ENCODE measurements around the gene TAF4B.
"Not testable (repeated sequence)": the region's sequence is repeated elsewhere in the genome, so short reads cannot be mapped to it uniquely, and the experiment has no call there.

TAF4B gene

GRCh38 chr18:26381555-26381954, 155.3 kb downstream of the TAF4B start:
- not testable (repeated sequence) for H3K27ac ChIP-seq (ENCODE audit: low read depth, low read length); H3K36me3 ChIP-seq (ENCODE audit: control insufficient read depth, insufficient read depth, low read length); H3K9me3 ChIP-seq (ENCODE audit: control insufficient read depth, insufficient read depth, low read length); H3K27me3 ChIP-seq (ENCODE audit: control insufficient read depth, insufficient read depth, low read length); H3K4me3 ChIP-seq (ENCODE audit: low read depth, low read length); H3K4me1 ChIP-seq (ENCODE audit: control insufficient read depth, insufficient read depth, low read length); H3K9ac ChIP-seq (ENCODE audit: low read depth, low read length)

GRCh38 chr18:26383454-26384270, 157.4 kb downstream of the TAF4B start:
- no peak overlapping the region for H3K4me3 ChIP-seq (ENCODE audit: low read depth, low read length)
- H3K9ac ChIP-seq (ENCODE audit: low read depth, low read length) = no peak overlapping the region
- no peaks in the 10 kb centered on the region; the same call in none of the 2 replicates for H3K4me1 ChIP-seq (ENCODE audit: control insufficient read depth, insufficient read depth, low read length)
- no peak overlapping the region for H3K27ac ChIP-seq (ENCODE audit: low read depth, low read length)
- H3K27me3 ChIP-seq (ENCODE audit: control insufficient read depth, insufficient read depth, low read length) = no peaks in the 10 kb centered on the region
- H3K9me3 ChIP-seq (ENCODE audit: control insufficient read depth, insufficient read depth, low read length) = no peaks in the 10 kb centered on the region
- no peaks in the 10 kb centered on the region for H3K36me3 ChIP-seq (ENCODE audit: control insufficient read depth, insufficient read depth, low read length)

DNA sequence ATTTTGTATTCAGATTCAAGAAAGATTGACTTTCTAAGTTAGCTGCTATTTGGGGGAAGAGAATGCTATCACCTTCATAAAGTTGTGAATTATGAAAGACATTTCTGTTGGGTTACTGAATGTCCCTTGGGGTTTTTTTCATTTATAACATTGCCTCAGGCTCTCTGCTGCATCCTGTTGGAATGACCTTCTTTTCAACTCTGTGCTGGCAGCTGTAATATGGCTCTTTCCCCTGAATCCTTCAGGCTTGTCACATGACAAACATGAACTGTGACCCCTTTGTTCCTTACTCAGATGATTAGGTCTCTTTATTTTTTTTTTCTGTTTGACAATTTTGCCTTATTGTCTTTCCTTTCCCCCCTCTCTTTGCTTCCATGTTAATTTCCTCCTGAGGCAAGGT, 159.8 kb downstream of the TAF4B start:
- Histone ChIP-seq H3K9ac (ENCODE audit: low read depth, low read length) (no peak overlapping the region), H3K9me3 (ENCODE audit: control insufficient read depth, insufficient read depth, low read length) (no peaks in the 10 kb centered on the region), H3K36me3 (ENCODE audit: control insufficient read depth, insufficient read depth, low read length) (peaks cover 14% of the 10 kb centered on the region; the same call in 1 of the 2 replicates), H3K4me1 (ENCODE audit: control insufficient read depth, insufficient read depth, low read length) (no peaks in the 10 kb centered on the region; the same call in none of the 2 replicates), H3K27me3 (ENCODE audit: control insufficient read depth, insufficient read depth, low read length) (no peaks in the 10 kb centered on the region), H3K27ac (ENCODE audit: low read depth, low read length) (no peak overlapping the region), H3K4me3 (ENCODE audit: low read depth, low read length) (no peak overlapping the region)

DNA sequence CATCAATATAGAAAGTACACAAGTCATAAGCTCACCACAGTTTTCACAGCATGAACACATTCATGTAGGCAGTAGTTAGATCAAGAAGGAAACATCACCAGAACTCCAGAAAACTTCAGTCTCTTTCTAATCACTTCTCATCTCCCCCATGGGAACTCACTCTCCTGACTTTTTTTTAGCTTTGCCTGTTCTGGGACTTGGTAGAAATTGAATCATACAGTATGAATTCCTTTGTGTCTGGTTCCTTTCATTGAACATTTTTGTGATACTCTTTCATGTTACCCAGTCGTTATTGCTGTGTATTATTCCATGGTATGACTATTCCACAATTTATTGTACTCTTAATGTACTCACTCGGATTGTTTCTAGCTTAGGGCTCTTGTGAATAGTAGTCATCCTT, 160.2 kb downstream of the TAF4B start:
- no peaks in the 10 kb centered on the region for H3K9me3 ChIP-seq (ENCODE audit: control insufficient read depth, insufficient read depth, low read length)
- H3K27me3 ChIP-seq (ENCODE audit: control insufficient read depth, insufficient read depth, low read length) = no peaks in the 10 kb centered on the region
- H3K36me3 ChIP-seq (ENCODE audit: control insufficient read depth, insufficient read depth, low read length) = peaks cover 14% of the 10 kb centered on the region; the same call in 1 of the 2 replicates
- H3K4me3 ChIP-seq (ENCODE audit: low read depth, low read length) = no peak overlapping the region
- no peaks in the 10 kb centered on the region; the same call in none of the 2 replicates for H3K4me1 ChIP-seq (ENCODE audit: control insufficient read depth, insufficient read depth, low read length)
- H3K9ac ChIP-seq (ENCODE audit: low read depth, low read length) = no peak overlapping the region
- H3K27ac ChIP-seq (ENCODE audit: low read depth, low read length) = no peak overlapping the region

GRCh38 chr18:26394047-26394654, 167.9 kb downstream of the TAF4B start:
- no peaks in the 10 kb centered on the region for H3K9me3 ChIP-seq (ENCODE audit: control insufficient read depth, insufficient read depth, low read length)
- no peak overlapping the region for H3K4me3 ChIP-seq (ENCODE audit: low read depth, low read length)
- H3K27me3 ChIP-seq (ENCODE audit: control insufficient read depth, insufficient read depth, low read length) = no peaks in the 10 kb centered on the region
- H3K27ac ChIP-seq (ENCODE audit: low read depth, low read length) = no peak overlapping the region
- H3K4me1 ChIP-seq (ENCODE audit: control insufficient read depth, insufficient read depth, low read length) = no peaks in the 10 kb centered on the region
- no peak overlapping the region for H3K9ac ChIP-seq (ENCODE audit: low read depth, low read length)
- peaks cover 14% of the 10 kb centered on the region; the same call in 1 of the 2 replicates for H3K36me3 ChIP-seq (ENCODE audit: control insufficient read depth, insufficient read depth, low read length)

GRCh38 chr18:26397019-26397418, 170.8 kb downstream of the TAF4B start:
- no peaks in the 10 kb centered on the region for H3K36me3 ChIP-seq (ENCODE audit: control insufficient read depth, insufficient read depth, low read length)
- no peak overlapping the region for H3K9ac ChIP-seq (ENCODE audit: low read depth, low read length)
- no peaks in the 10 kb centered on the region for H3K27me3 ChIP-seq (ENCODE audit: control insufficient read depth, insufficient read depth, low read length)
- no peaks in the 10 kb centered on the region for H3K9me3 ChIP-seq (ENCODE audit: control insufficient read depth, insufficient read depth, low read length)
- no peak overlapping the region for H3K27ac ChIP-seq (ENCODE audit: low read depth, low read length)
- H3K4me3 ChIP-seq (ENCODE audit: low read depth, low read length) = no peak overlapping the region
- H3K4me1 ChIP-seq (ENCODE audit: control insufficient read depth, insufficient read depth, low read length) = no peaks in the 10 kb centered on the region

GRCh38 chr18:26403491-26403890, 177.2 kb downstream of the TAF4B start:
- Histone ChIP-seq H3K4me3 (ENCODE audit: low read depth, low read length) (no peak overlapping the region), H3K36me3 (ENCODE audit: control insufficient read depth, insufficient read depth, low read length) (no peaks in the 10 kb centered on the region), H3K9me3 (ENCODE audit: control insufficient read depth, insufficient read depth, low read length) (no peaks in the 10 kb centered on the region), H3K27ac (ENCODE audit: low read depth, low read length) (no peak overlapping the region), H3K9ac (ENCODE audit: low read depth, low read length) (no peak overlapping the region), H3K27me3 (ENCODE audit: control insufficient read depth, insufficient read depth, low read length) (no peaks in the 10 kb centered on the region), H3K4me1 (ENCODE audit: control insufficient read depth, insufficient read depth, low read length) (peaks cover 8% of the 10 kb centered on the region)

GRCh38 chr18:26405190-26405801, 179.1 kb downstream of the TAF4B start:
- Histone ChIP-seq H3K36me3 (ENCODE audit: control insufficient read depth, insufficient read depth, low read length) (no peaks in the 10 kb centered on the region), H3K27ac (ENCODE audit: low read depth, low read length) (no peak overlapping the region), H3K9ac (ENCODE audit: low read depth, low read length) (no peak overlapping the region)

GRCh38 chr18:26406324-26406723, 180.1 kb downstream of the TAF4B start:
- no peaks in the 10 kb centered on the region for H3K9me3 ChIP-seq (ENCODE audit: control insufficient read depth, insufficient read depth, low read length)
- H3K36me3 ChIP-seq (ENCODE audit: control insufficient read depth, insufficient read depth, low read length) = no peaks in the 10 kb centered on the region
- no peak overlapping the region for H3K4me3 ChIP-seq (ENCODE audit: low read depth, low read length)
- peaks cover 8% of the 10 kb centered on the region for H3K4me1 ChIP-seq (ENCODE audit: control insufficient read depth, insufficient read depth, low read length)
- no peak overlapping the region for H3K9ac ChIP-seq (ENCODE audit: low read depth, low read length)
- no peak overlapping the region for H3K27ac ChIP-seq (ENCODE audit: low read depth, low read length)
- no peaks in the 10 kb centered on the region for H3K27me3 ChIP-seq (ENCODE audit: control insufficient read depth, insufficient read depth, low read length)

More at GRCh38 chr18:26405190-26405801, 179.1 kb downstream of the TAF4B start:
- no peaks in the 10 kb centered on the region for H3K27me3 ChIP-seq (ENCODE audit: control insufficient read depth, insufficient read depth, low read length)
- H3K4me3 ChIP-seq (ENCODE audit: low read depth, low read length) = no peak overlapping the region
- H3K4me1 ChIP-seq (ENCODE audit: control insufficient read depth, insufficient read depth, low read length) = peaks cover 8% of the 10 kb centered on the region
- H3K9me3 ChIP-seq (ENCODE audit: control insufficient read depth, insufficient read depth, low read length) = no peaks in the 10 kb centered on the region

- Histone ChIP-seq H3K27ac (ENCODE audit: low read depth, low read length) (no peak overlapping the region), H3K36me3 (ENCODE audit: control insufficient read depth, insufficient read depth, low read length) (no peaks in the 10 kb centered on the region), H3K4me1 (ENCODE audit: control insufficient read depth, insufficient read depth, low read length) (peaks cover 8% of the 10 kb centered on the region), H3K4me3 (ENCODE audit: low read depth, low read length) (no peak overlapping the region), H3K27me3 (ENCODE audit: control insufficient read depth, insufficient read depth, low read length) (no peaks in the 10 kb centered on the region), H3K9me3 (ENCODE audit: control insufficient read depth, insufficient read depth, low read length) (no peaks in the 10 kb centered on the region), H3K9ac (ENCODE audit: low read depth, low read length) (no peak overlapping the region)
These were observed 180.7 kb downstream of the TAF4B start for GRCh38 chr18:26406854-26407517.

Measured in HUES48 (cell line).